RWPE1 (cell line): ENCODE data around the gene SPATC1L.

Source experiments
- CTCF ChIA-PET: fragments of 350-600 bp; sonication (Branson Sonifier 250); formaldehyde crosslinking; extraction: SDS; loops from one replicate; lab custom pipeline; 2021; lab: Yijun Ruan, JAX
- POLR2A ChIA-PET: fragments of 400-600 bp; formaldehyde crosslinking; extraction: SDS; loops from one replicate; lab custom pipeline; 2020; ENCODE audit warnings: antibody characterized with exemption; ENCODE audit not compliant: low non-redundant PET; lab: Yijun Ruan, JAX
- DNase-seq: peaks from one replicate; pipeline ENCODE4 v3.0.0; 2012; ENCODE audit warnings: low spot score
- H3K27ac ChIP-seq: fragments of 450-650 bp; 2 replicates; pipeline ENCODE4 v1.5.1; 2017
- TF ChIP-seq, protein P1 (sequence below): fragments of 450-650 bp; conservative IDR thresholded peaks from 2 replicates; pipeline ENCODE4 v1.5.1; 2017; ENCODE audit warnings: low read depth, mild to moderate bottlenecking

Gene SPATC1L

GRCh38 chr21:46182548-46183336, 1.5 kb downstream of the SPATC1L start:
- ChIA-PET POLR2A (no interaction called here), CTCF (interaction anchor here (0.6 kb wide), 1 partner anchor 355 kb away, joined by 3 read pairs; no protein-coding TSS in a partner anchor)
- DNase-seq, result no peak
- H3K27ac ChIP-seq, result peak overlapping the region; percentile 50
- TF ChIP-seq, protein P1, sequence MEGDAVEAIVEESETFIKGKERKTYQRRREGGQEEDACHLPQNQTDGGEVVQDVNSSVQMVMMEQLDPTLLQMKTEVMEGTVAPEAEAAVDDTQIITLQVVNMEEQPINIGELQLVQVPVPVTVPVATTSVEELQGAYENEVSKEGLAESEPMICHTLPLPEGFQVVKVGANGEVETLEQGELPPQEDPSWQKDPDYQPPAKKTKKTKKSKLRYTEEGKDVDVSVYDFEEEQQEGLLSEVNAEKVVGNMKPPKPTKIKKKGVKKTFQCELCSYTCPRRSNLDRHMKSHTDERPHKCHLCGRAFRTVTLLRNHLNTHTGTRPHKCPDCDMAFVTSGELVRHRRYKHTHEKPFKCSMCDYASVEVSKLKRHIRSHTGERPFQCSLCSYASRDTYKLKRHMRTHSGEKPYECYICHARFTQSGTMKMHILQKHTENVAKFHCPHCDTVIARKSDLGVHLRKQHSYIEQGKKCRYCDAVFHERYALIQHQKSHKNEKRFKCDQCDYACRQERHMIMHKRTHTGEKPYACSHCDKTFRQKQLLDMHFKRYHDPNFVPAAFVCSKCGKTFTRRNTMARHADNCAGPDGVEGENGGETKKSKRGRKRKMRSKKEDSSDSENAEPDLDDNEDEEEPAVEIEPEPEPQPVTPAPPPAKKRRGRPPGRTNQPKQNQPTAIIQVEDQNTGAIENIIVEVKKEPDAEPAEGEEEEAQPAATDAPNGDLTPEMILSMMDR, result no peak

- POLR2A ChIA-PET, result no interaction called here
- no peak for DNase-seq
- CTCF ChIA-PET, result no interaction called here
Measured at GRCh38 chr21:46181953-46182547, 2.2 kb downstream of the SPATC1L start.

GRCh38 chr21:46181436-46181835, 2.8 kb downstream of the SPATC1L start:
- ChIA-PET POLR2A (no interaction called here), CTCF (no interaction called here)
- TF ChIP-seq, protein P1, result no peak
- no peak for DNase-seq
- peak overlapping the region; percentile 50 for H3K27ac ChIP-seq

More at GRCh38 chr21:46181953-46182547, 2.2 kb downstream of the SPATC1L start:
- peak overlapping the region; percentile 50 for H3K27ac ChIP-seq
- TF ChIP-seq, protein P1, result no peak

GRCh38 chr21:46180778-46181391, 3.4 kb downstream of the SPATC1L start:
- ChIA-PET CTCF (no interaction called here), POLR2A (no interaction called here)
- peak overlapping the region; percentile 50 for H3K27ac ChIP-seq
- DNase-seq, result no peak
- TF ChIP-seq, protein P1, result no peak

GRCh38 chr21:46180079-46180722, 4.1 kb downstream of the SPATC1L start:
- no peak for DNase-seq
- CTCF ChIA-PET, result no interaction called here
- POLR2A ChIA-PET, result no interaction called here
- TF ChIP-seq, protein P1, result no peak
- H3K27ac ChIP-seq, result peak overlapping the region; percentile 50; the same call in 1 of the 2 replicates

DNA sequence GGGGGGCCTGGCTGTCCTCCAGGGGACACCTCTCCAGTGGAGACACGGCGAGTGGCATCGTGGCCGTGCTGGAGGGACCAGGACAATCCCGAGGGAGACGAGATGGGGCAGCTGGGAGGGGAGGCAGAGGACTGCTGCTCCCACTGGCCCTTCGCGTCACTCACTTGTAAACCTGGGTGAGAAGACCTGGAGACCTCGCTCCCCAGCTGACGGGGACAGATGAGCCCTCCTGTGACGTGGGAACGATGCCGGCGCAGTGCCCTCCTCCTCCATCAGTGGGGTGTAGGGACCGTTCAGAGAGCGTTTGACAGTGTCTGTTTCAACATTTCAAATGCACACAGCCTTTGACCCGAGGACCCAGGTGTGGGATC, 4.6 kb downstream of the SPATC1L start:
- TF ChIP-seq, protein P1, result no peak
- peak overlapping the region; percentile 50; the same call in 1 of the 2 replicates for H3K27ac ChIP-seq
- DNase-seq, result no peak
- ChIA-PET CTCF (no interaction called here), POLR2A (no interaction called here)
